MG63 (cell line): ENCODE results near the gene ASTL. TPM values are rescaled to one million over a fixed set of nuclear protein-coding genes. Genes with fewer than 3 reads are reported as not detected.

Experiments used
- DNase-seq: peaks from one replicate; pipeline ENCODE4 v3.0.0-alpha.2; 2020
- H3K27me3 ChIP-seq: fragments of 250-450 bp; sonication (Bioruptor Pico); 2 replicates; pipeline ENCODE4 v1.5.1; 2020; ENCODE audit warnings: mild to moderate bottlenecking, moderate library complexity
- H3K36me3 ChIP-seq: fragments of 250-450 bp; sonication (Bioruptor Pico); 2 replicates; pipeline ENCODE4 v1.5.1; 2020; ENCODE audit warnings: mild to moderate bottlenecking, moderate library complexity
- H3K4me3 ChIP-seq: fragments of 250-450 bp; sonication (Bioruptor Pico); 2 replicates; pipeline ENCODE4 v1.5.1; 2020; ENCODE audit warnings: mild to moderate bottlenecking, moderate library complexity
- H3K9me3 ChIP-seq: fragments of 250-450 bp; sonication (Bioruptor Pico); 2 replicates; pipeline ENCODE4 v1.5.1; 2020; ENCODE audit warnings: mild to moderate bottlenecking, moderate library complexity
- total RNA-seq: library from RNA; depleted of rRNA; stranded (reverse); fragments of >200 nt; shearing (Covaris generic); gene quantifications from 2 replicates; pipeline ENCODE4 v1.2.3, GENCODE V29; 2014; ENCODE audit warnings: low replicate concordance

The ASTL gene
- total RNA-seq, 1 experiment from 2014 or later: not detected

DNA sequence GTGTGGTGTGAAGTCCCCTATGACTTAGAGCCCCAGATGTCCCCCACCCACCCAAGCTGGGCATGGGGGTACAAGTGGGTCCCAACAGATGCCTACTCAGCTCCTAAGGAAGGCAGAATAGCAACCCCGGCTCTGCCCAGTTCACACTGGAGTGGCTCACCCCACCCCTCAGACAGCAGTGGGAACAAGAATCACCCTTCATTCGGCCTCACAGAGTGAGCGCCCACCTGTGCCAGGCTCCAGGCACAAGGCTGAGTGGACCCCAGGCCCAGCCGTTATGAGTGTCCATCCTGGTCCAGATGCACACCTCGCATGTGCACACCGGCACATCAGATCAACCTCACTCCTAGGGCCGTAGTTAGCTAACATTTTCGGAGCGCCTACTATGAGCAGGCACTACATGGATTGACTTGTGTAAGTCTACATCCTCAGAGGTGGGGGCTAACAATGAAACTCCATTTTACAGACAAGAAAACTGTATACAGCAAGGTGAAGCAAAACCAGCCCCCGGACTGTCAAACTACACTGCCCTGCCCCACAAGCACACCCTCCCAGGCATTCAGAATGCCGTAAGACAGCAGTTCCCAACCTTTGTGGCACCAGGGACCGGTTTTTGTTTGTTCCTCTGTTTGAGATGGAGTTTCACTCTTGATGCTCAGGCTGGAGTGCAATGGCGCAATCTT is 2.8 kb upstream of the ASTL start:
- Histone ChIP-seq H3K9me3 (no peaks in the 10 kb centered on the region), H3K27me3 (no peaks in the 10 kb centered on the region), H3K36me3 (peaks cover 21% of the 10 kb centered on the region), H3K4me3 (no peak overlapping the region)
- DNase-seq: no peak

DNA sequence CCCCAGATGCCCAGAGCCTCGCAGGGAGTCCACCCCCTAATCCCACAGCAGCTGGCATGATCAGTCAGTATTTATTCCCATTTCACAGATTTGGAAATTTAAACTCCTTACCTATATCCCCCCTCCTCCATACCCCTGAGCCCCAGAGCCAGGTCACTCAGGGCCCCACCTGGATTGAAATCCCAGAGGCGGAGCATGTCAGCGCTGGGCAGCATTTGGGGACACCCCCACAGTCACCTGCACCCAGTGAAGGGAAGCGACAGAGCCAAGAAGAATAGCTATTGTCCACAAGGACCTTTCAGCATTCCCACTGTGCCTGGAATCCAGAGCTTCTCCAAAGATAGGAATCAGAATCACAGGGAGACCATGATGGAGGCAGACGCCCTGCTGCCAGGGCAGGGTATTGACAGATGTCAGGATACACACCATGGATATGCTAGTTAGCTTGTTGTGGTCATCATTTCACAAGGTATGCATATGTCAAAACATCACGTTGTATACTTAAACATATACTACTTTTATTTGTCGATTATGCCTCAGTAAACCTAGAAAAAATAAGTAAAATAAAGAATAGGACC is 968 bp upstream of the ASTL start:
- no peak for DNase-seq
- no peaks in the 10 kb centered on the region for H3K9me3 ChIP-seq
- no peak overlapping the region for H3K4me3 ChIP-seq
- H3K27me3 ChIP-seq: no peaks in the 10 kb centered on the region
- H3K36me3 ChIP-seq: peaks cover 21% of the 10 kb centered on the region

DNA sequence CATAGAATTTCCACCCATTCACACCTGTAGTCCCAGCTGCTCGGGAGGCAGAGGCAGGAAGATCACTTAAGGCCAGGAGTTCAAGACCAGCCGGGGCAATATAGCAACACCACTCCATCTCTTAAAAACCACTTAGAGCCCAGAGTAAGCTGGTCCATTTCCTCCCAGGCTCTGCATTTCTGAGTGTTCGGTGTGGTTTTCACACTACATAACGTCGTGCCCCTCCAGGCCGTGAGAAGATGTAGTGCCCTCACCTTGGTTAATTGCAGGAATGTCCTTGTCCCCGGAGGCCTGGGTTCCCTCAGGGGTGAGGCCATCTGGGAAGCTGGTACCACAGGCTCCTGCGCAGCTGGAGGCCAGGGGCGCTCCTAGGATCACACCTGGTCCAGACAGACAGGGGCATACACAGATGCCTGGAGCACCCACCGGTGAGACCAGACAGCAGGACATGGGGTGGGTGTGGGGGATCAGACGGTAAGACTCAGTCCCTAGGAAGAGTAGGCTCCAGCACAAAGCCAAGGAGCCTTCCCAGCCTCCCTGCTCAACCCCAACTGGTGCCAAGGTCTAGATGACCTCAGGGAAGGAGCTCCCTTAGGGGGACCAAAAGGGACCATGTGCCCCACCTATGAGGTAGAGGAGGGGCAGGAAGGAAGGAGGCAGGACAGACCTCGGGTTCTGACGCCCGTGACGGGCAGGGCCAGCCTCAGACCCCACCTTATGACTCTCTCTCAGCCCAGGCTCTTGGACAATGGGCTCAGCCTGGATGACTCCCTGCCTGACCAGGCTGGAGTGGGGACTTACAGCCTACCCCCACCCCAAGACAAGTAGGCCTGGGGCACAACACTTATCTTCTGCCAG is 752 bp downstream of the ASTL start:
- no peaks in the 10 kb centered on the region for H3K27me3 ChIP-seq
- H3K4me3 ChIP-seq: no peak overlapping the region
- DNase-seq: no peak
- H3K36me3 ChIP-seq: peaks cover 4% of the 10 kb centered on the region; the same call in 1 of the 2 replicates
- no peaks in the 10 kb centered on the region for H3K9me3 ChIP-seq

DNA sequence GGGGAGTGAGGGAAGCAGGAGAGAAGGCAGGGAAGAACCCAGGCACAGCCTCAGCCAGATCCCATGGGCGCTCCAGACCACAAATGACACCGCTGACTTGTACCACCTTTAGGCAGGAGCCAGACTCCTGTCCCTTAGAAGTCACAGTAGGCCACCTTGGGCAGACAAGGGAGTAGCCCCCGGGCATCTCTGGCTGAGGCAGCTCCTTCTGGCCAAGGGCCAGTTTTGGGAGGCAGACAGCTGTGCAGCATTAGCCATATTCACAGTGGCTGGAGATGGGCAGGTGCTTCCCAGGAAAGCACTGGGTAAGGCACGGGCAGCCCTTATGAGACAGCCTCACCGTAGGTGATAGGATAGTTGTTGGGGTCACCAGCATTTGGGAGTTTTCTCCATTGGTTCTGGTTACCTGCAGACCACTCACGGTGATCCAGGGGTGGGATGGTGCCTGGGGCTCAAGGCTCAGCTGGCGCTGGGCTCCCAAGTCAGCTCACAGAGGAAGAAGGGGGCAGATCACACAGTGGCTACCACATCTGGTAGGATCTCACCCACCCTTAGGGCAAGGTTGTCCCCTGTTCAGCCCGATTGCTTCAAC is 2.1 kb downstream of the ASTL start:
- no peaks in the 10 kb centered on the region for H3K36me3 ChIP-seq
- no peak for DNase-seq
- no peaks in the 10 kb centered on the region for H3K27me3 ChIP-seq
- no peak overlapping the region for H3K4me3 ChIP-seq
- H3K9me3 ChIP-seq: no peaks in the 10 kb centered on the region

DNA sequence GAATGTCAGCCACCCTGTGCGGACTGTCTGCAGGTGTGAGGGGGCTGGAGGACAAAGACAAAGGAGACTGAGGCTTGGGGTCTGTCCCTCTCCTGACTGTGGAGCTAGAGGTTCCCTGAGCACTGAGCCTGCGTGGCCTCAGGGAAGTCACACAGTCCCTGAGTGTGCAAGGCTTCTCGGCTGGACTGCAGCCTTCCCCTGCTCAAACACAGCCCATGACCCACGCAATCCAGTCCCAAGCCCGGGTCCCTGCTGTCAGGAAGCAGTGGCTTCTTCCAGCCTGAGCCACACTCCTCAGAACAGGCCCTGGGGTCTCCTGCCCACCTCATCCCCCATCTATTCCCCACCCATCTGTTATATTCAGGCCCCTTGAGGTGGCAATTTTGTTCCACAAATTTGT is 2.7 kb downstream of the ASTL start:
- Histone ChIP-seq H3K27me3 (no peaks in the 10 kb centered on the region), H3K9me3 (no peaks in the 10 kb centered on the region), H3K4me3 (no peak overlapping the region), H3K36me3 (no peaks in the 10 kb centered on the region)
- DNase-seq: no peak

DNA sequence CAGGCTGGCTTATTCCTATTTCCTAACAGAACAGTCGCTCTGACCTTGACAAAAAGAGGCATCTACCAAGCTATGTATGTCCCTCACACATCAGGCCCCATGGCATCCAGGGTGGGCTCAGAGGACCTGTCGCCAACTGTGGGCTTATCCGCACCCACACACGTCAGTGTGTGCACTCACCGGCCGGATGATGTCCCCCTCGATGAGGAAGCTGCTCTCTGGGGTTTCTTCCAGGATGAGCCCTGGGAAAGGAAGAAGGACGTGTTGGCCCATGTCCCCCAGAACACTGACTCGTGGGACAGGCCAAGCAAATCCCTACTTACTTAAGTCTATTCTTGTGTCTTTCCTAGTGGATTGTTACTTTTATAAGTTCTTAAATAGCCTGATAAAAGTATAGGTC is 3.1 kb downstream of the ASTL start:
- no peak overlapping the region for H3K4me3 ChIP-seq
- DNase-seq: no peak
- H3K9me3 ChIP-seq: no peaks in the 10 kb centered on the region
- no peaks in the 10 kb centered on the region for H3K27me3 ChIP-seq
- no peaks in the 10 kb centered on the region for H3K36me3 ChIP-seq

DNA sequence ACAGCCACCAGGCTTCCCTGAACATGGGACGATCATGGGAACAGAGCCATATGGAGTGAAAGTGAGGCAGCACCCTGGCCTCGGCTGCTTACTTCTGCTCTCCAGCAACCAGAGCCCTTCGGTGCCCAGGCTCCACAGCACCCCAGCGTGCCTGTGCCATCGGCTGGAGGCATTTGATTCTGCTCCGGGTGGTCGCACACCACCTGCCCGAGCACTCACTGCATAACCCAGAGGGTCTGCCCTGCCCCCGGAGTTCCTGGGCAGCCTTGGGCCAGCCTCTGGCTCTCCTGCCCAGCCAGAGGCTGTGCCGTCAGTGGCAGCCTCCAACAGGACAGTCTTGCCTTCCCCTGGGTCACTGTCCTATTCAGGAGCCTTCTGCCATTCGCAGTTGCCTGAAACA is 3.9 kb downstream of the ASTL start:
- H3K36me3 ChIP-seq: no peaks in the 10 kb centered on the region
- no peak for DNase-seq
- H3K9me3 ChIP-seq: no peaks in the 10 kb centered on the region
- no peak overlapping the region for H3K4me3 ChIP-seq
- no peaks in the 10 kb centered on the region for H3K27me3 ChIP-seq

DNA sequence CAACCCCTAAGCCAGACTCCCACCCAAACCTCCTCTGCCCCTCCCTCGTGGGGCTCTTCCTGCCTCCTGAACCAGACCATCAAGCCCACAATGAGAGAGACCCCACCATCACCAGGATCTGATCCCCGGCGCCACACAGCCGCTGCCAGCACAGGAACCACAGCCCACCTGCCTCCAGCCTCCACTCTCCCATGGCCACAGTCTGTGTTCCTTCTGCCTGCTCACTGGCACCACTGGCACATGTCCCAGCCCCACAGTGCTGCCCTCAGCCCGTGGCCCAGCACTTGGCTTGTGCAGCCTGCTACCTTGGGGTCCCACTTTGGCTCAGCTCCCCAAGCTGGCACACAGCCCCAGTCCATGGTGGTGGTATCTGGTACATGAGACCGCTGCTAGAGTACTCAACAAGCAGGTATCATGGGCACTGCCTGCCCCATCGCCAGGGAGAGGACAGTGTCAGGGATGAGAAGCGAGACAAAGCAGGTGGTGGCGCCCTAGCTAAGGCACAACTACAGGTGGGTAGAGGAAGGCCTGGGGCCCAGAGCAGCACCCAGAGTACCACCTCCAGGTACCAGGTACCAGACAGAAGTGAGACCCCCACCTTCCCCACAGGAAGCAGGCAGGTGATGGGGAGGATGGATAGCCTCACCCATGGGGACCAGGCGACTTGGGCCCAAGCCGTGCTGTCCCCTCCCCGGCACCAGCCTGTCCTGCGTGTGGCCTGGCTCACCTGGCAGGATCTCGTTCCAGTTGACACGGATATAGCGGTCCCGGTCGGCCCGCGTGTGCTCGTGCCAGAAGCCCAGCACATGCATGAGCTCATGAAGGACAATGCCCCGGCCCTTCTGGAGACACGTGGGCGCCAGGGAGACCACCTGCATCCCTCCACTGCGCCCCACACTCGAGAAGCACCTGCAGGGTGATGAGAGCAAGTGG is 6.2 kb downstream of the ASTL start:
- no peak for DNase-seq
- Histone ChIP-seq H3K4me3 (no peak overlapping the region), H3K27me3 (no peaks in the 10 kb centered on the region), H3K36me3 (no peaks in the 10 kb centered on the region), H3K9me3 (no peaks in the 10 kb centered on the region)

DNA sequence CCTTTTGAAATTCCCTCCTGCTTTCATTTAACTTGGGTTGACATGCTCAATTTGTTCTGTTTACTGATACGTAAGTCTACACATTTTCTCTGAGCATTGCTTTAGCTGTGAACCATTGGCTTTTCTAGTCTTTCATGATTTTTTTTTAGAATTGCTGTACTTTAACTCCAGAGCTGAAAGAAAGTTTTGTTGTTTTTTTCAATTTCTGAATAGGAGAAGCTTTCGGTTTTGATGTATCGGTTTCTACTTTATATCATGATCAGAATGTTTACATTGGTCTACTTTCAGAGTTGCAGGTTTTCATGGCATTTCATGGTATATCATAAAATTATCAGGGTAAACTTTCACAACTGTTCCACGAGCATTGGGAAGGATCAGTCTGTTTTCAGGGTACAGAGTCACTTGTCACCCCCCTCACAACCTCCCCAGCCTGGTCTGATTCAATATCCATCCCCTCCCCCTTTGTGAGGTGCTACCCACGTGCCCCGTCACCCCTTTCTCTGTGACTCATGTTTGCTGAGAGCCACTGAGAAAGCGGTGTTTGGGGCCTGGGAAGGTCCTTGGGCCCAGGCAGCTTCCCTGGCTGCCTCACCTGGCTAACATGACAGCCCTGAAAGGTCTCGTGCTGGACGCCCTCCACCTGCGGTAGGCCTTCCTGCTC is 7.0 kb downstream of the ASTL start:
- no peaks in the 10 kb centered on the region for H3K9me3 ChIP-seq
- DNase-seq: no peak
- no peaks in the 10 kb centered on the region for H3K27me3 ChIP-seq
- no peak overlapping the region for H3K4me3 ChIP-seq
- no peaks in the 10 kb centered on the region for H3K36me3 ChIP-seq

DNA sequence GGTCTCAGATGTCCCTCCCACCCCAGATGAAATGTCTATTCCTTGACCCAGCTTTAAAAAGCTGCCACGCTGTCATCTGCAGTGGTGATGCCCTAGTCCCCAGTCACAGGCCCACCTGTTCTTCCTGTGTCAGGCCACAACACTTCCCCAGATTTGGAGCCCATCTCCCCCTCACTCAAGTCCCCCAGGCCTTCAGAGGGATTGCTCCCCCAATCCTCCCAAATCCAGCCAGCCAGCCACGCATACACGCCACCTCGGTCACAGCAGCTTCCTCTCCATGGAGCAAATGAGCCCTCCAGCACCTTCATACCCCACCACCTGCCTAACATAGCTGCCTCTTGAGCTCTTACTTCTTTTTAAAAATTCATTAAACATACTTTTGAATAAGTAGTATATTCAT is 7.8 kb downstream of the ASTL start:
- Histone ChIP-seq H3K9me3 (no peaks in the 10 kb centered on the region), H3K36me3 (no peaks in the 10 kb centered on the region), H3K27me3 (no peaks in the 10 kb centered on the region), H3K4me3 (no peak overlapping the region)
- no peak for DNase-seq

DNA sequence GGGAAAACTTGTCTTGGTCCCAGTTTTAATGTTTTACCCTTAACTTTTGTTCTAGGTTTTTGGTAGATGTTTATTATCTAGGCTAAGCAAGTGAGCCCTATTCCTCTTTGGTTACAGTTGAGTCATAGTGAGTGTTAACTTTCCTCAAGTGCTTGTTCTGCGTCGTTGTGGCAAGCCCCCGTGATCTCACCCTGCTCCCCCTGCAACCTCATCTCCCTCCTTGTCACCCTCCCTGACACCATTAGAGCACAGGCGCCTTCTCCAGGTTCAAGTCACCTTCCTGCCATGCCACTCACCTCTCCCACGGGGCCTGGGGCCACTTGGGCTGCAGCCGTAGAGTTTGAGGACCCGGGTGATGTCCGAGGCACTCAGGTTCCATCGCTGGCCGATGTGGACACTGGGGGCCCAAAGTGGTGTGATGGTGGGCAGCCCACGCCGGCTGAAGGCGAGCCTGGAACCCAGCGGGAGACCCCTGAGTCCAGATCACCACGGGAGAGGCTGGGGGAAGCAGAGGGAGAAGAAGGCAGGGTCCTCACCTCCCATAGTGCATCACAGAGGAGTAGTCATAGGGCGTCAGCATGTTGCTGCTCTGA is 8.7 kb downstream of the ASTL start:
- no peaks in the 10 kb centered on the region for H3K36me3 ChIP-seq
- no peak for DNase-seq
- no peak overlapping the region for H3K4me3 ChIP-seq
- H3K9me3 ChIP-seq: no peaks in the 10 kb centered on the region
- H3K27me3 ChIP-seq: no peaks in the 10 kb centered on the region

DNA sequence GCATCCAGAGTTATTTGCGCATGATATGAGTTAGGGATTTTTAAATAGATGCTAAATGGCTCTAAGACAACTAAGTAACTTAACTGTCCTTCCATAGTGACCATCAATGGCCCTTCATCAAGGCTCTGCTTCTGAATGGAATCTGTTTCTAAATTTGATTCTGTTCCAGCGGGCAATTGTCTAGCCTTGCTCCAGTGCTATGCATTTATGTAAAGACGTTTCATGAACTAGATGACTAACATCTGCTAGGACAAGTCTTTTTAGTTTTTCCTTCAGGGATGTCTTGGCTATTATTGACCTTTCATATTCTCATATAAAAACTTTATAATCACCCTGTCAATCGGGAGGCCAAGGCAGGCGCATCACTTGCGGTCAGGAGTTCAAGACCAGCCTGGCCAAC is 9.8 kb downstream of the ASTL start:
- no peaks in the 10 kb centered on the region for H3K9me3 ChIP-seq
- no peak overlapping the region for H3K4me3 ChIP-seq
- H3K36me3 ChIP-seq: no peaks in the 10 kb centered on the region
- no peak for DNase-seq
- no peaks in the 10 kb centered on the region for H3K27me3 ChIP-seq

DNA sequence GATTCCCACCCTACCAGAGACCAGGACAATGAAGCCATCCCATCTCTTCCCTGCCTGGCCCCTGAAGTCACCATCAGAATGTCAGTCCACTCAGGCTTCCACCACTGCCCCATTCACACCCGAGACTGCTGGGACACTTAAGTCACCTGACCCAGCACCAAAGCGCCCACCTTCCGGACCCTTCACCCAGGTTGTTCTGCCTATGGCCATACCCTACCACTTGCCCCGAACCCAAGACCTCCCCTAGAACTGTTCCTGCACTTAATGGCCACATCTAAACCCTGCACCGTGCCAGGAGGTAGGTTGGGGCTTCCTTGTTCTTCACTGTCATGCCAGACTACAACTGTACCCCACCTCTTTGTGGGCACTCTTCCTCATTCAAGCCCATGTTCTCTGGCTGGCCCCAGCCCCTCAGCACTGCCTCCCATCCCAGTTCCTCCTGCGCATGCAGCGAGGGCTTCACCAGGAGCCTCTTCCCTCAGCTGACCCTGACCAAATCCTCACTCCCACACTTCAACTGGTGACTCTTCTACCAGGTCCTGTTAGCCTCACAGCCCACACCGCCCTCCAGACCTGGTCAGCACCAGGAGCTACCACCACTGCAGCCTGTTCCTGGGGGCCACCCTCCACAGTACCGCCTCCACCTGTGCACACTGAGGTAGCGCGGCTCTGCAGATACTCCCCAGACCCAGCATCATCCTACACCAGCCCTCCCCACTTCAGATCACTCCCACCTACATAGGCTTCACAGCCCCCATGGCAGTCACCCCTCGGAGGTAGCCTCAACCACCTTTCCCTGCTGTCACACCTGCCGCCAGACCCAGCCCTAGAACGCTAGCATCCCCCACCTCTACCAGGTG is 13.7 kb downstream of the ASTL start:
- Histone ChIP-seq H3K9me3 (no peaks in the 10 kb centered on the region), H3K36me3 (no peaks in the 10 kb centered on the region), H3K27me3 (no peaks in the 10 kb centered on the region; the same call in 1 of the 2 replicates), H3K4me3 (no peak overlapping the region)
- no peak for DNase-seq

DNA sequence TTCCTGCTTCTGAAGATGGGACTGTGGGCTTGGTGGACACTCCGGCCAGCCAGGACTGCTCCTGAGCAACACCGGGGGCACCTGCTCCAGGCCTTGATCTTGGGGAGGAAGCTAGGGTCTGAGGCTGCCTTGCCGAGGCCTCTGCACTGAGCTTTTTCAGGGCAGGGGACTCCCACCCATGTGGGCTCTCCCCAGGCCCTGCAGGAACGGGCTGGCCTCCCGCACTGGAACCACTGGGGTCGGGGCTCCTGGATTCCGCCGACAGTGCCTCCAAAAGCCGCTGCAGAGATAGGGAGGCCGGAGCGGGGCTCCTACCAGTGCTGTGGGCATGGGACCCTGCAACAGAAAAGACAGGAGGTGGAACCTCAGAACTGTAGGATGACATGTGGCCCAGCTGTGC is 14.4 kb downstream of the ASTL start:
- H3K36me3 ChIP-seq: no peaks in the 10 kb centered on the region
- no peaks in the 10 kb centered on the region for H3K9me3 ChIP-seq
- no peak for DNase-seq
- H3K27me3 ChIP-seq: no peaks in the 10 kb centered on the region; the same call in 1 of the 2 replicates
- no peak overlapping the region for H3K4me3 ChIP-seq

DNA sequence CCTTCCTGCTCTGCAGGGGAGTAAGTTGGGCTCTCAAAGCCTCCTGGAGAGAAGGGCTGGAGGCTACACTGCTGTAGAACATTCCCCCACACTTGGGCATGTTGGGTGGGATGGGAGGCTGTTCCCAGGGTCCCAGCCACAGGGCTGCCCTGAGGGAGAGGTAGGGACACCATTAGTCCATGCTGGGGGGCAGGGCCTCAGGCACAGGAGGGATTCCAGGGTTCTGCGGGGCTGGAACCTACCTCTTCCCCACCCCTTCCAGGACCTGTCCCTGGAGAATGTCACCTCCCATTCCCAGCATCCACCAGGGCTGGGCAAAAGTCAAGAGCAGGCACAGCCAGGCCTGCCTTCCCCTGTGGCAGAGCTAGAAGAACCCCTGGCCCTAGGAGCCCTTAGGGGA is 15.0 kb downstream of the ASTL start:
- no peak for DNase-seq
- Histone ChIP-seq H3K9me3 (no peaks in the 10 kb centered on the region), H3K27me3 (no peaks in the 10 kb centered on the region; the same call in 1 of the 2 replicates), H3K36me3 (no peaks in the 10 kb centered on the region), H3K4me3 (no peak overlapping the region)
